Smooth muscle cell of trachea (primary cell): ENCODE measurements around the gene DENND4A. TPM values are rescaled to one million over a fixed set of nuclear protein-coding genes. Genes with fewer than 3 reads are reported as not detected.

Experiments used
- total RNA-seq: library from RNA; depleted of rRNA; stranded (reverse); fragments of >200 nt; gene quantifications from 2 replicates; pipeline ENCODE4 v1.2.1, GENCODE V29; 2014

The DENND4A gene
- 28.4 and 31.7 TPM in 2 replicates for total RNA-seq

DNA sequence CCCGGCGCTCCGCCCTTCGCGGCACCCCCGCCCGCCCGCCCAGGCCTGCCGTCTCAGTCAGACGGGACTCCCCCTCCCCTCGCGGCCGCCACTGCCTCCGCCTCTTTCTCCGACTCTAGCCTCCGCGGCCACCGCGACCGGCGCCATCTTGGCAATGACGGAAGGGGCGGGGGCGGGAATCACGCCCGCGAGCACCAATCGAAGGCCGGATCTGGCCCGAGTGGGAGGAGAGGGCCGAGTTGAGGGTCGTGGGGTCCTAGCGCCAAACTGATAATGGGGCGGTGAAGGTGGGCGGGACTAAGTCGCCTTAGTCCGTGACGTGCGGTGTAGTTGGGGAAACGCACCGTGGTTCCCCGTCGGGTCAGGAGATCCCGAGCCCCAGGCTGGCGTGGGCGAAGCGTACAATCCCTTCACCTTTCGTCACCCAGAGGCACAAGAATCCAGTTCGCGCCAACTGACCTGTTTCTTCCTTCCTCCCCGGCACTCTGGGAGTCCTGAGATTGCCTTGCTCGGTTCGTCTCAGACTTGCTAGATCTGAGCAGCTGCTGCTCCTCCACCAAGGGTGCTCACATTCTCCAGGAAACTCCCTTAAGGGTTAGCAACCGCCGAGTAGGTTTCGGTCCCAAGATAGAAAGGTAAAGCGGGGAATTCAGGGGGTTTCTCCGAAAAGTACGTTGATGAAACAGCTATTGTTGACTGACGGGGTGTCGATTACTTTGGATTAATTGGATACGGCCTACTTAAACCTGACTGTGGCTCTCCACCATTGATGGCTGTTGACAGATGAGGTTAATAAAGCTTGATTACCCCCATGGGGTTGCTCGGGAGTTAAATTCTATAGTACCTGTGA, at the start of gene DENND4A:
TSS of gene DENND4A (minus strand) at position 156 of the 850 bp plus-strand sequence. CDS start 35,843 bp downstream, outside the sequence.

DNA sequence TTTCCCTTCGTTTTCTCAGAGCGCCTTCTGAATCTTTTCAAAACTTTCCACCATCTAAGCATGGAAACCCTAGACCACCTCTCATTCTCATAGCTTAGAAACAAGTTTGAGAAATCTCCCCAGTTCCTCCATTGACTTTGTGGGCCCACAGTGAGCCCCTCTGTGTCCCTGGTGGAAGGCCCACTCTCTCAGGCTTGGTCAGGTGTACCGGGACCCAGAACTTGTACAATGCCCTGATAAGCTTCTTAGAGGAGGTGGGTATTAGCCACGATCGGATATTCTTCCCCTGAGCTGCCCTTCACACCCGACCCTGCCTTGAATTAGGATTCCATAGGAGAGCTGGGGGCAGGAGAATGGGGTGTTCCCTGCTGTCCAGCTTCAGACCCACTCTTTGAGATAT, 170.5 kb downstream of the DENND4A start, which contains the start of gene SLC24A1:
TSS of gene SLC24A1 (plus strand) at position 301 of the 400 bp plus-strand sequence. CDS start 2,143 bp downstream, outside the sequence.

DNA sequence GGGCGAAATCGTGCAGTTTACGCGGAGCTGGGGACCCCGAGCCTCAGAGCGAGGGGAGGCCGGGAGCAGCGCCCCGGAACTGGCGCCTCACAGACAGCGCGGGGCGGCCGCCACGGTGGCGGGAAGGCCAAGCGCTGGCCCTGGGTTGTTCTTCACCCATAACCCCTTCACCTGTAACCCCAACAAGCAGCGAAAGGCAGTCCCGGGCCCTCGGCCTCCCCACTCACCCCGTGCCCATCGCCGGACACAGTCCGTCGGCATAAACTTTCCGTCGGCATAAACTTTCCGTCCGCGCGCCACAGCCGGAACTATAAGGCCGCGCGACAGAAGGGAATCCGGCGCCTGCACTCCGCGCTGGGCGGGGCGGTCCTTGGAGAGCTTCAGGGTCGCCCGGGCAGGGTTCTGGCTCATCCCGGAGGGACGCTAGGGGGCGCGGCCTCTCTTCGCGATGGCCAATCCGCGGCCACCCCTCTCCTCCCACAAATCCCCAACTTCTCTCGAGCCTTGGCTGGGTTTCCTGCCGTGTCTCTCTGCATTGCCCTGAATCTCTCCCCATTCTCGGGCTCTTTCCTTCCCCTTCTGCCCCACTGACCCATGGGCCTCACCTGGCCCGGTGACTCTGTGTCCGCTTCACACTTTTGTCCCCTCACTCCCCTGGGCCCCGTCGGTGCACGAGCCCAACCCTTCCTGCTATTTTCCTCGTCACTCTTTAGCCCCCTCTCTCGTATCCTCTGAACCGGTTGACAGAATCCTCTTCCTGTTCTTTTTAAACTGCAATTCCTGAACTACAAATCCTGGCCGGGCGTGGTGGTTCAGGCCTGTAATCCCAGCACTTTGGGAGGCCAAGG, 181.0 kb downstream of the DENND4A start, which contains the start of gene INTS14:
TSS of gene INTS14 (minus strand) at position 261 of the 848 bp plus-strand sequence. CDS start 3,751 bp downstream, outside the sequence.

Other genes with a start within 250 kb of the DENND4A start
- gene INTS14, start 181.2 kb downstream of the DENND4A start, total RNA-seq, result 34.9 and 40.1 TPM in 2 replicates
- 5.3 and 8.0 TPM in 2 replicates for gene SLC24A1, start 170.4 kb downstream of the DENND4A start, total RNA-seq
- 146 and 258 TPM in 2 replicates for gene RAB11A, start 77.2 kb upstream of the DENND4A start, total RNA-seq